GM21723 (cell line): Measurements from ENCODE around the gene CFAP61.
"Not testable (repeated sequence)": the region's sequence is repeated elsewhere in the genome, so short reads cannot be mapped to it uniquely, and the experiment has no call there.

Experiments
- ATAC-seq: cut with Tn5 transposase; IDR thresholded peaks from one replicate; pipeline ENCODE4 v1.9.1; 2021; ENCODE audit warnings: mild to moderate bottlenecking, moderate library complexity; ENCODE audit not compliant: unreplicated experiment

CFAP61 gene

DNA sequence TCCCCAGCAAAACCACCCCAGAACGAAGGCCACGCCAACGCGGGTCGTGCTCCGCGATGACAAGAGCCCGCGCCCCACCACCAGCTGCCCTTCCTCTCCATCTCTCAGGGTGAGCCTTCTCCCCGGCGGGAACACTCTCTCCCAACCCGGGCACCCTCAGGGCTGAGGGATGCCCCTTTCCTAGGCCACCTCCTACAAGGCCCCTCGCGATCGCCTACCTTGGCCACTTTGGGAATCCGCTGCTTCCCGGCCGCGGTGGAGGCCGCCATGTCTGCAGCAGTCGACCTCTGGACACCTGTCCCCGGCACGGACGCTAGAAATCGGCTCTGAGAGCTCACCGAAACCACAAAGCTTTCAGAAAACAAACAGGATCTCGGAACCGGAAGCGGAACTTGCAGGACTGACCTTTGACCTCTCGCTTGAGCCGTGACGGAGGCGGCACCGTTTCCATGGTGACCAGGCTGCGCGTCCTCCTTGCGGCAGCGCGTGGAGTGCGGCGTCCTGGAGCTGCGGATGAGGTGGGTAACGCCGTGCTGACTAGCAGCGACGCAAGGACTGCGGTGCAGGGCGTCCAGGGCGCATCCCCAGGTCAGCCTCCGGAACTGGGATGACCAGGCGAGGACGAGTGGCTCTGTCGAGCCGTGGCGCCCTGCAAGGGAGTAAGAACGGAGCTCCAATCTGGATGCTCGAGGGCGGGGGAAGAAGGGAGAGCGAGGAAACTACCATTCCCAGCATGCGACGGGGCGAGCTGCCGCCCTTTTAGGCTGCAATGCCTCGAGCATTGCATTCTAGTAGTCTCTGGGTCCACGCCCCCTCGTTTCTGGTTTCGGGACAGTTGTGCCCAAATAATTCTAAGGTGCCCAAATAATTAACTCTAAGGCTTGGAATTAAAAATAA lies at the start of gene CFAP61, which contains the start of gene CRNKL1:
CFAP61 (plus strand) TSS at position 459 of the 897 bp plus-strand sequence. CDS start 4,122 bp downstream, outside the sequence.
CRNKL1 (minus strand) TSS at position 393 of the 897 bp plus-strand sequence; CDS start at position 269, 124 bp downstream.
- peak; percentile 94 for ATAC-seq

DNA sequence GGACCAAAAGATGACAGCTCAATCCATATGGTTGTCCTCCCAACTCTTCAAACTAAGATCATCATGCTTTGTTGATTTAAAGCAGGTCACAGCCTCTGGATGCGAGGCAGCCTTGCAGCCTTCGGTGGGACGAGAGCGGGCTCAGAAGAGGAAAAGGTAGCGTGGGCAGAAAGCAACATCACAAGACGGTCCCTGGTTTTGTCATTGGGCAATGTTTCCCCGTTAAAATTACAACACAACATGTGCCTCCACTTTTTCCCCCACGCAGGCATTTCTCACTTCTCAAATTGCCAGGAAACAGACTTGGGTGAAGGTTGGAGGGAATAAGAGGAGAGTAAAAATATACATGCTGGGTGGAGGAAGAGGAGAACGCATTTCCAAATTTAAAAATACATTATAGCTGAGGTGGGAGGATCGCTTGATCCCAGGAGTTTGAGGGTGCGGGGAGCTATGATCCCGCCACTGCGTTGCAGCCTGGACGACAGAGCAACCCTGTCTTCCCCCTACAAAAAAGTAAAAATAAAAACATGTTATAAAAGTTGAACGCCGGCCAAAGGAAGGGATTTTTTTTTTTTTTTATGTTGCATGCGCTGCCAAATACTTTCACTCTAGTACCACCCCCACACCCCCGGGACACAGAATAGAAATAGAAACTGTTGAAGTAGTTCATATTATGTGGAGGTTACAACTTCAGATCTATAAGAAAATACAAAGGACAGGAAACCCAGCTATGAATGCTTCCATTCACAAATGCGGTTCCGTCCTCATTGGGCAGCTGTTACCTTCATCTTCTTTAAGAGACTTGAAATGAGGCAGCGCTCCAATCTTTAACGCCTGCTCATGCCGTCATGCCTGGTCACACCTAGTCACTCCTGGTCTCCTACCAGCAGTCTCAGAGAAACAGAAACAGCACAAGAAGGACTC lies 49.0 kb upstream of the CFAP61 start:
- ATAC-seq: peak; percentile 52

- ATAC-seq: not testable (repeated sequence)
Observed at GRCh38 chr20:20003955-20004322, 48.4 kb upstream of the CFAP61 start.

- ATAC-seq: no peak
Observed at GRCh38 chr20:20005342-20005741, 47.0 kb upstream of the CFAP61 start.

GRCh38 chr20:20009784-20010253 lies 42.5 kb upstream of the CFAP61 start:
- no peak for ATAC-seq

GRCh38 chr20:20010639-20011500 lies 41.5 kb upstream of the CFAP61 start:
- no peak for ATAC-seq

DNA sequence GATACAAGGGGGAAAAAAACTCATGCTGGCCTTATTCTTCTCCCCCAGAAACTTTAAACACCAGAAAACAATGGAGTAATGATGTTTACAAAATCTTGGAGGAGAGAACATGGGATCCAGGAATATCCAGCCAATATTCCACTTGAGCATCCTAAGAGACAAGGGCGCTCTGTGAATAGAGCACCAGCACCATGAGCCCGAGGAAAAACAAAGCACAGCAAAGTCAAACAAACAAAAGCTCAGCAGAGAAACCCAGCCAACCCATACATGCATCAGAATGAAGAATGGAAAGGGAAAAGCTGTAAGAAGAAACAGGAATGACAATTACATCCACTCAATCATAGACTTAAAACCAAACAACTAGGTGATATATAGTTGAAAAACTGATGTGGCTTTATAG lies 39.8 kb upstream of the CFAP61 start:
- ATAC-seq: no peak

- no peak for ATAC-seq
Observed at GRCh38 chr20:20014659-20015058, 37.7 kb upstream of the CFAP61 start.

DNA sequence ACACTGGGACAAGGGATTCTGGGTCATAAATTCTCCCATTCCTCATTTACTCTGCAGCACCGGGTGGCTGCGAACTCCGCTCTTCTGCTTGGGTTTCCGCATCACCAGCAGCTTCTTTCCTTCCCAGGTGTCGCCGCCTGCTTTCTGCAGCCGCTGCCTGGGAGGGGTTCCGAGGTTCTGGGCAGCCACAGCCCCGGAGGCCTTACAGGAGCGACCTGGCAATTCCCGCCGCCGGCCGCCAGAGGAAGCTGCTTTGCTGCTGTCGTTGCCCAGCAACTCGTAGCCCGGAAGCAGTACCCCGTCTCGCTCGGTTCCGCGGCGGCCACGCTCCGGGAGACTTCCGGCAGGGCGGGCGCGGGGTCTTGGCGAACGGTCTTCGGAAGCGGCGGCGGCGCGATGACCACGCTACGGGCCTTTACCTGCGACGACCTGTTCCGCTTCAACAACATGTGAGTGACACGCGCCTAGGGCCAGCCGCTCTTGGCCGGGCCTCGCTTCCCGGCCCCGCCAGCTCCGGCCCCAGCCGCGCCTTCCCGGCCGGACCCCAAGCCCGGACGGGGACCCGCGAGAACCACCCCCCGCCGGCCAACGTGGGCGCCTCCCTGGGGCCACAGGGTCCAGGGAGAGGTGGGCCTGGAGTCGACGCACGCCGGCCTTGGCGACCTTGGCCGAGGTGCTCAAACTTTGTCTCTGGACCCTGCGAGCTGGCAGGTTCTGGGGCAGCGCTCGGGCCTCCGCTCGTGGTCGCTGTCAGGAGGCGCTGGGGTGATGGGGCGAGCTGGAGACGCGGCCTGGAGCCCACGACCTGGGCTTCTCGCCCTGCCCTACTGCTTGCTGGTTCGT lies 35.1 kb upstream of the CFAP61 start, which contains the start of gene NAA20:
NAA20 (plus strand) TSS at position 362 of the 843 bp plus-strand sequence; CDS start at position 397, 35 bp downstream.
- ATAC-seq: peak; percentile 98

DNA sequence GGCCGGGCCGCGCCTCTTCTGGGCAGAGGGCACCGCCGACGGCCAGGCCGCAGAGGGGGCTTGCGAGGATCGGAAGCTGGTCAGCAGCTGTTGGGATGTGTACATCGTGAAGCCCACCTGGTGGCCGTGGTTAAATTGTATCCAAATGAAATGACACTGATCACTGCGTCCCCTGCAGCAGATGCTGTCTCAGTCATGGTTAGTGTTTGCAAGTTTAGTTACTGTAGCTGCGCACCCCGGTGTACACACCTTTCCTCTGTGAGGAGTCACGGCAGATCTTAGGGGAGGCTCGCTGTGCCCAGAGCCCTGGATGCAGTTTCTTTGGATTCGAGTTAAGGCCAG lies 34.5 kb upstream of the CFAP61 start:
- ATAC-seq: no peak

GRCh38 chr20:20018366-20018765 lies 34.0 kb upstream of the CFAP61 start:
- ATAC-seq: no peak

- ATAC-seq: no peak
Observed at GRCh38 chr20:20019123-20019522, 33.2 kb upstream of the CFAP61 start.

DNA sequence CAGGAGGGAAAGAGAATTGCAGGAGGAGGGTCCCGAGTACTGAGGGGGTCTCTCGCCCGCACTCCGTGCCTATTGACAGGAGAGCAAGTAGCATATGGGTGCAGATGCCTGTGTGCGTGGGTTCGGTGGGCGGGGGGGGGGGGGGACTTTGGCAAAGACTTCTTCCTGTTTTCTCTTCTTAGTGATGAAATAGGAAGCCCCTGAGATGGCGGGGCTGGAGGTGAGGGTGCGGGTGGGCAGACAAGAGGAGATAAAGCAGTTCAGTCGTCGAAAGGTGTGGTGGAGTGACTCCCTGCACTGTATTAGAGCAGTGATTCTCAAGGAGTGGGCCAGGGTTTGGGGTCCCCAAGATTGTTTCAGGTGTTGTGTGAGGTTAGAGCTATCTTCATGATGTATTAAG lies 31.4 kb upstream of the CFAP61 start:
- no peak for ATAC-seq

DNA sequence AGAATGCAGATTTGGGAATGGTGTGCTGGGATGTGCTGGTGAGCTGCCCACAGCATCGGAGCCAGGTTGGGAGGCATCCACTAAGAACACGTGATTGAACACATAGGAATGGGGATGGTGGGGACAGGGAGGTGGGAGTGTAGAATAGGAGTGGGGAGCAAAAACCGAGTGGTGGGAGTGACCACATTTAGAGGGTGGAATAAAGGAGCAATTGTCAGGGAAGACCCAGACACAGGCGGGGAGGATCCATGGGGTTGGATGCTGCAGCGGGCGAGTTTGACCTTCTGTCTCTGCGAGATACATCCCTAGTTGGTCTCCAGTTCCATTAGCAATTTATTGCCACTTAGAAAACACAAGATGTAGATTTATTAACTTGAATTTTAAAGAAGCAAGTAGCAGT lies 30.5 kb upstream of the CFAP61 start:
- ATAC-seq: no peak

- peak; percentile 80 for ATAC-seq
Observed at GRCh38 chr20:20022498-20022897, 29.8 kb upstream of the CFAP61 start.

DNA sequence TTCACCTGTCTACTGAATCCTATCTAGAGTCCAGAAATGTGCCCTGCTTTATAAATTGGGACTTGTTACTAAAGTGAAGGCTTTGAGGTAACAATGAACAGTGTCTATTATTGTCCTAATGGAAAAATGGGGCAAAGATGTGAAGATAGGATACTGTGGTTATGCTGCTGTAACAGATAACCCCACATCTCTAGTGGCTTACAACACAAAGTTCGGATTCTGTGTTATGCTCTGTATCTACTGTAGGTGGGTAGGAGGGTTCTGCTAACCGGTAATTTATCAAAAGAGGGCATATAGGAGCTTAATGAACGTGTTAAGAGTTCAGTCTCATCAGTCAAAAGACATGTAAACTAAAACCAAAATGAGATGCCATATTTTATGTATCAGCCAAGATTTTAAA lies 28.9 kb upstream of the CFAP61 start:
- no peak for ATAC-seq

- ATAC-seq: no peak
Observed at GRCh38 chr20:20024942-20025341, 27.4 kb upstream of the CFAP61 start.

- no peak for ATAC-seq
Observed at GRCh38 chr20:20027284-20027683, 25.0 kb upstream of the CFAP61 start.

DNA sequence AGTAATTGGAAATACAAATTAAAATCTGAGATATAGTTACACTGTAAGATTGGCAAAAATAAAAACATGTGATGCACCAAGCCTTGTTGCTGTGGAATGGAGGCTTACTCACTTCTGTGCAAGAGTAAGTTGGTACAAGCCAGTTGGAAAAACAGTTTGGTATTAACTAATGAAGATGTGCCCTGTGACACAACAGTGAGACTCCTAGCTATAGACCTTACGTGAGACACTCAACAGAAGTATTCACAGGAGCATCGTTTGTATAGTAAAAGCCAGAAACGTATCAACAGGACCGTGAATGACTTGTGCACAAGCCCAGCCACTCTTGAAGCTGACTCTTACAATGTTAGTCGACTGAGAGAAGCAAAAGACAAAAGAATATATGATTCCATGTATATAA lies 20.5 kb upstream of the CFAP61 start:
- ATAC-seq: no peak

DNA sequence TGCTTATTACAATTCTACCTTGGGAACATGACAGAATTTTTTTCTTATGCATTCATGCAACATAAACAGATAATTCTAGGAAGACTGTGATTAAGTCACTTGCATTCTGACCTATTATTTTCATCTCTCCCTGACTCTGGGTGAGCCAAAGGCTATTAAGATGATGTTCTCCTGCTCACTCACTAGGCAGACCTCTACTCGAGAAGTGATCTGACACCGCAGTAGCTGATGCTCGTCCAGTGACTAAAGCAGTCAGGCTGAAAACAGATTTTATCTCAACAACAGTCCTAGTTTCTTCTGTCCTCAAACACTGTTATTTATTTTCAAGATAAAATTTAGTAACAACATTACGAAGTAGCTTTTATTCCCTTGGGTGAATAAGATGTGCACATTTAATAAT lies 17.8 kb upstream of the CFAP61 start:
- no peak for ATAC-seq
